BJ (cell line): ENCODE results near the gene EIF4G2. TPM values are rescaled to one million over a fixed set of nuclear protein-coding genes. Genes with fewer than 3 reads are reported as not detected.

ENCODE experiments used
- CTCF ChIA-PET: fragments of 350-600 bp; formaldehyde crosslinking; extraction: SDS; loops from one replicate; lab custom pipeline; 2021; ENCODE audit warnings: antibody characterized with exemption, inconsistent platforms; lab: Yijun Ruan, JAX
- POLR2A ChIA-PET: fragments of 300-600 bp; sonication (Branson Sonifier 250); formaldehyde crosslinking; extraction: SDS; loops from one replicate; lab custom pipeline; 2021; ENCODE audit warnings: antibody characterized with exemption; lab: Charles Lee
- DNase-seq: peaks from one replicate; pipeline ENCODE4 v3.0.0-alpha.2; 2011; ENCODE audit warnings: low read depth
- H3K27me3 ChIP-seq: 2 replicates; pipeline ENCODE4 v1.6.0; 2011; ENCODE audit warnings: low read length; ENCODE audit not compliant: control insufficient read depth, insufficient read depth
- H3K36me3 ChIP-seq: 2 replicates; pipeline ENCODE4 v1.5.1; 2011; ENCODE audit warnings: low read length; ENCODE audit not compliant: control insufficient read depth, insufficient read depth
- H3K4me3 ChIP-seq: 2 replicates; pipeline ENCODE4 v1.5.1; 2011; ENCODE audit warnings: low read depth, mild to moderate bottlenecking, control low read depth, low read length
- polyA plus RNA-seq: library from polyadenylated mRNA; depleted of rRNA; stranded (reverse); fragments of >200 nt; gene quantifications from 2 replicates; pipeline ENCODE4 v1.2.3, GENCODE V29; 2011
- TF ChIP-seq, protein P1 (sequence below): IDR thresholded peaks from 2 replicates; pipeline ENCODE4 v1.5.1; 2011; ENCODE audit warnings: low read depth, mild to moderate bottlenecking, control low read depth, inconsistent platforms, low read length, moderate library complexity; ENCODE audit not compliant: insufficient read depth

Gene EIF4G2
- polyA plus RNA-seq, 1 experiment: 472 TPM

DNA sequence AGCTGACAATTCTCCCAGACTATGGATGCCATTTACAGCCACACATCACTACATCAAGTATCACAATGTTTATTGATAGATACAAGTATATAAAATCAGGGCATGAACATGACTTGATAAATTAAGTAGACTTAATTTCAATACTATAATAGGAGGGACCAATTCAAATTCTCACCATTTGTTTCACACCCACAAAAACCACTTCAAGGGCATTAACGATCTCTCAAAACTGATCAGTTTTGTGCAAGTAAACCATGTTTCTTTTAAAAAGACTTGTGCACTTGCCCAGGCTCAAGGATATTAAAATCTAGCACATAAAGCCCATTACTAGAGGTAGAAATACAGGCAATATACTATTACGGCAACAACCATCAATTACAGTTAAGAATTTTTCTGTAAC is 11.7 kb downstream of the EIF4G2 start:
- DNase-seq: no peak
- no peaks in the 10 kb centered on the region for H3K27me3 ChIP-seq
- POLR2A ChIA-PET: no interaction called here
- H3K4me3 ChIP-seq: no peak overlapping the region
- peaks cover 10% of the 10 kb centered on the region for H3K36me3 ChIP-seq
- TF ChIP-seq, protein P1, sequence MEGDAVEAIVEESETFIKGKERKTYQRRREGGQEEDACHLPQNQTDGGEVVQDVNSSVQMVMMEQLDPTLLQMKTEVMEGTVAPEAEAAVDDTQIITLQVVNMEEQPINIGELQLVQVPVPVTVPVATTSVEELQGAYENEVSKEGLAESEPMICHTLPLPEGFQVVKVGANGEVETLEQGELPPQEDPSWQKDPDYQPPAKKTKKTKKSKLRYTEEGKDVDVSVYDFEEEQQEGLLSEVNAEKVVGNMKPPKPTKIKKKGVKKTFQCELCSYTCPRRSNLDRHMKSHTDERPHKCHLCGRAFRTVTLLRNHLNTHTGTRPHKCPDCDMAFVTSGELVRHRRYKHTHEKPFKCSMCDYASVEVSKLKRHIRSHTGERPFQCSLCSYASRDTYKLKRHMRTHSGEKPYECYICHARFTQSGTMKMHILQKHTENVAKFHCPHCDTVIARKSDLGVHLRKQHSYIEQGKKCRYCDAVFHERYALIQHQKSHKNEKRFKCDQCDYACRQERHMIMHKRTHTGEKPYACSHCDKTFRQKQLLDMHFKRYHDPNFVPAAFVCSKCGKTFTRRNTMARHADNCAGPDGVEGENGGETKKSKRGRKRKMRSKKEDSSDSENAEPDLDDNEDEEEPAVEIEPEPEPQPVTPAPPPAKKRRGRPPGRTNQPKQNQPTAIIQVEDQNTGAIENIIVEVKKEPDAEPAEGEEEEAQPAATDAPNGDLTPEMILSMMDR: no peak
- CTCF ChIA-PET: interaction anchor here (0.9 to 1.7 kb wide), 2 partner anchors 230 to 990 kb away, joined by 3 to 5 read pairs; no protein-coding TSS in a partner anchor

DNA sequence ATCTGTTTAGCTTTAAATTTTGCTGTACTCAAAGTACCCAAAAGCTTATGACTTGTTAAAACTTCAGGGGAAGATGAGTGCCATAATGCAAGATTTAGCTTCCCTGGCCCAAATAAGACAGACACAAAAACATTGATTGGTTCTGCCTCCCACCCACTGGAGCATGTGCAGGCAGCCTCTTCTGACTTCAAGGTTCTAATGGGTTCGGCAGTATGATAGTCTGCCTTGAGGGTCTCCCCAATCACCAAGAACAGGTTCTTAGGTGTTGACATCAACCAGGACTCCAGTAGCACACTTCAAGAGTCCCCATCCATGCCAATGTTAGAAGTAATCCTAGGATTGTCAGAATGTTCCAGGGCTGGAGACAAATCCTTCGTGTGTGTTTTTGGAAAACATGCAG is 12.5 kb downstream of the EIF4G2 start:
- POLR2A ChIA-PET: interaction anchor here (0.6 kb wide), 1 partner anchor 61 kb away, joined by 4 read pairs; no protein-coding TSS in a partner anchor
- Histone ChIP-seq H3K27me3 (no peaks in the 10 kb centered on the region), H3K4me3 (no peak overlapping the region), H3K36me3 (peaks cover 9% of the 10 kb centered on the region)
- DNase-seq: no peak
- TF ChIP-seq, protein P1: no peak
- CTCF ChIA-PET: interaction anchor here (0.9 to 1.7 kb wide), 4 partner anchors 8 to 991 kb away, joined by 3 to 7 read pairs (median 4); no protein-coding TSS in a partner anchor

DNA sequence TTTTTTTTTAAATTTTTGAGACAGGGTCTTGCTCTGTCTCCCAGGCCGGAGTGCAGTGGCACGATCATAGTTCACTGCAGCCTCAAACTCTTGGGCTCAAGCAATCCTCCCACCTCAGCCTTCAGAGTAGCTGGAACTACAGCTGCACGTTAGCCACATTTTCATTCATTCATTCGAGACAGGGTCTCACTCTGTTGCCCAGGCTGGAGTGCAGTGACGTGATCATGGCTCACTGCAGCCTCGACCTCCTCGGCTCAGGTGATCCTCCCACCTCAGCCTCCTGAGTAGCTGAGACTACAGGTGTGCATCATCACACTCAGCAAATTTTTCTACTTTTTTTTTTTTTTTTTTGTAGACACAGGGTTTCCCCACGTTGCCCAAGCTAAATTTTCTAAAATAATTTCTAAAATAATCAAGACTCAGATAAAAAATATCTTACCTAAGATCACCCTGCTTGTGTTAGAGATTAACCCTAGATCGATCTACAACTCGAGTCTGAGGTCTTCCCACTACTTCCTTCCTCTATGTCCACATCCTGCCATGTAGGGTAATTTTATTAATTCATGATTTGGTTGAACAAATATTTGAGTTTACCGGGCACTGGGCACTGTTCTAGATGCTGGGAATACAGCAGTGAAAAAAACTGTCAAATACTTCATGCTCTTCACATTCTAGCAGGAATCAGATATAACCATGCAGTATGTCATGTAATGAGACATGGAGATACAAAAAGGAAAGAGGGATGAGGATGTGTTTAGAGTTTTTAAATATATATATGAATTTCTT is 15.1 kb downstream of the EIF4G2 start:
- H3K27me3 ChIP-seq: 0 out of 2 replicates have a peak, but pooled peaks cover 1% of the 10 kb centered on the region
- ChIA-PET CTCF (interaction anchor here (0.9 to 8.6 kb wide), 25 partner anchors 7 to 1000 kb away, joined by 3 to 195 read pairs (median 7); partner anchors contain the start of gene ZBED5), POLR2A (interaction anchor here (0.7 kb wide), 1 partner anchor 158 kb away, joined by 5 read pairs; no protein-coding TSS in a partner anchor)
- no peak overlapping the region for H3K4me3 ChIP-seq
- H3K36me3 ChIP-seq: no peaks in the 10 kb centered on the region; the same call in none of the 2 replicates
- no peak for DNase-seq
- TF ChIP-seq, protein P1: no peak

DNA sequence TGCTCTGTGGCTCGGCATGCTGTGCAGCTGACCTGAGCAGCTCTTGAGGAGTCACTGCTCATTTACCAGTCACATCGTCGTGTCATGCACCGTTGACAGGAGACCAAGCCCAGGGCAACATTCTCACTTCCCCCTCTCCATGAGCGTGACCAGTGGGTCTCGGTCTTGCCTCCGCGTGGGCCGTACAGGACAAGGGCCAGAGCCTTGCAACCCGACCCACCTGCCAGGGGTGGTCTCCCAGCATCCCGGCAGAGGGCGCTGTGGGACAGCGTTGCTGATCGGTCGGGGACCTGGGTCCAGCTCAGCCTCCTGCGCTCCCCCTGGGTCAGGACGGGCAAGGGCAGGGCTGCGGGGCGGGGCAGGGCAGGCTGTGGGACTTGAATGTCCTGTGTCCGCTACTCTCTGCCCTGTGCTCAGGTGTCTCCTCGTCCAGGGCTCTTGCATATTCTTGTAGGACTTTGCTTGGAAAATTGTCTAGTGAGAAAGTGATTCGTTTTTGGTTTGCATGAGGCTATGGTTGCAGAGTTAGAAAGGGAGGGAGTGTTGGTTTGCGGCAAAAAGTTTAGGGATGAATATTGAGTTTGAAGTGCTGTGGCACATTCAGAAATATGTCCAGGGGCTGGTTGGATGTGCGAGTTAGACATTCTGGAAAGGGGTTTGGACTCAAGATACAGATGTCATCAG is 16.2 kb downstream of the EIF4G2 start:
- DNase-seq: no peak
- Histone ChIP-seq H3K4me3 (no peak overlapping the region), H3K27me3 (0 out of 2 replicates have a peak, but pooled peaks cover 1% of the 10 kb centered on the region), H3K36me3 (no peaks in the 10 kb centered on the region; the same call in none of the 2 replicates)
- ChIA-PET CTCF (interaction anchor here (0.6 to 8.6 kb wide), 43 partner anchors 8 to 1001 kb away, joined by 3 to 195 read pairs (median 5); partner anchors contain the start of gene ZBED5), POLR2A (interaction anchor here (0.8 kb wide), 1 partner anchor 16 kb away, joined by 4 read pairs; the partner anchor contains the start of gene EIF4G2)
- TF ChIP-seq, protein P1: peak; percentile 97
